Skeletal muscle satellite cell (primary cell): ENCODE measurements around the gene GGT6.

Experiments used
- H3K27me3 ChIP-seq: 2 replicates; pipeline ENCODE4 v1.7.0; 2013; ENCODE audit warnings: low read length; ENCODE audit not compliant: control insufficient read depth, insufficient read depth
- H3K36me3 ChIP-seq: 2 replicates; pipeline ENCODE4 v1.7.0; 2013; ENCODE audit warnings: mild to moderate bottlenecking, control low read depth, low read length; ENCODE audit not compliant: insufficient read depth
- H3K4me1 ChIP-seq: 2 replicates; pipeline ENCODE4 v1.7.0; 2013; ENCODE audit warnings: low read length; ENCODE audit not compliant: control insufficient read depth, insufficient read depth
- H3K4me2 ChIP-seq: 2 replicates; pipeline ENCODE4 v1.7.0; 2013; ENCODE audit warnings: mild to moderate bottlenecking, low read length
- H3K4me3 ChIP-seq: 2 replicates; pipeline ENCODE4 v1.7.0; 2013; ENCODE audit warnings: low read length
- H3K9ac ChIP-seq: 2 replicates; pipeline ENCODE4 v1.7.0; 2013; ENCODE audit warnings: mild to moderate bottlenecking, low read depth, low read length, moderate library complexity
- H3K9me3 ChIP-seq: replicated peaks from 2 replicates; pipeline ENCODE4 v1.7.0; 2013; ENCODE audit warnings: mild to moderate bottlenecking, control low read depth, low read length

The GGT6 gene

DNA sequence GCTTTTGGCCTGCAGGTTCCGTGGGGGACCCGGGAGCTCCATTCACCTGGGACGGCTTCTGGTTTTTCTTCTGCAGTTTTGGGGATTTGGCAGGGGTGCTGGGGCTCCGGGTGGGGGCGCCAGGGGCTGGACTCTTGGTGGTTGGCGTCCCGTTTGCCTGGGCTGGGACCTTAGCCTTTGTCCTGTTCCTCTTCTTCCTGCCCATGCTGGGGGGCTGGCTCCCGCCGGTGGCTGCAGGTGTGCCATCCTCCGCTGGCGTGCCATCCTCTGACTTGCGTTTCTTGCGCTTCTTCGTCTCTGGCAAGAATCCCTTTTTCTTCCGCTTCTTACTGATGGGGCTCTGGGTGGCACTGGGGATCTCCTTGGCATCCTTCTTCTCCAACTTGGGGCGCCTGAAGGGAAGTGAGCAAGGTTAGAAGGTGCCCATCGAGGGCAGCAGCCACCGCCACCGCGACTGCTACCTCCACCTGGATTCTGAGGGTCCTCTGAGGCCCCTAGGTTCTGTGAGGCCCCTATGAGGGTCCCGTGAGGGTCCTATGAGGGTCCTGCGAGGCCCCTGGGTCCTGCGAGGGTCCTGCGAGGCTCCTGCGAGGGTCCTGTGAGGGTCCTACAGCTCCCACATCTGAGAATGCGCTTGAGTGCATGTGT, 20.7 kb downstream of the GGT6 start:
- H3K9ac ChIP-seq: no peak overlapping the region
- H3K4me2 ChIP-seq: no peak overlapping the region
- H3K4me3 ChIP-seq: no peak overlapping the region
- peaks cover under 1% of the 10 kb centered on the region for H3K27me3 ChIP-seq
- H3K9me3 ChIP-seq: no peaks in the 10 kb centered on the region
- H3K4me1 ChIP-seq: no peaks in the 10 kb centered on the region
- peaks cover 48% of the 10 kb centered on the region for H3K36me3 ChIP-seq

DNA sequence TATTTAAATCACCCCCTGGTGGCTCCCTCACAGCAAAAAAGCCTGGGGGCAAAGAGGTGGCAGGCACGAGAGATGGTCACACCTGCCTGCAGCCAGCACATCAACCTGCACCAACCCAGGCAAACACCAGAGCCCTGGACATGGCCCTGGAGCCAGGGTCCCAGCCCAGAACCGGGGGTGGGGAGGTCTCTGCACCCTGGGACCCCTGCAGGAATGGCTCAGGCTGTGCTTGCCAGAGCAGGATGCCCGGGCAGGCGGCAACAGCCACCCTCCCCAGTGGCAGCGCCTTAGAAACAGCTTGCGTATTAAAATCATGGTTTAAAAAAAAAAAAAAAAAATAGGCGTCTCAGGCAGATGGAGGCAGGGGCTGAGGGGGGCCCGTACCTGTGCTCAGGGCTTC, 21.4 kb downstream of the GGT6 start:
- no peak overlapping the region for H3K9ac ChIP-seq
- H3K36me3 ChIP-seq: peaks cover 45% of the 10 kb centered on the region
- no peak overlapping the region for H3K4me3 ChIP-seq
- no peaks in the 10 kb centered on the region for H3K9me3 ChIP-seq
- H3K4me1 ChIP-seq: no peaks in the 10 kb centered on the region
- H3K4me2 ChIP-seq: no peak overlapping the region
- H3K27me3 ChIP-seq: peaks cover 3% of the 10 kb centered on the region

DNA sequence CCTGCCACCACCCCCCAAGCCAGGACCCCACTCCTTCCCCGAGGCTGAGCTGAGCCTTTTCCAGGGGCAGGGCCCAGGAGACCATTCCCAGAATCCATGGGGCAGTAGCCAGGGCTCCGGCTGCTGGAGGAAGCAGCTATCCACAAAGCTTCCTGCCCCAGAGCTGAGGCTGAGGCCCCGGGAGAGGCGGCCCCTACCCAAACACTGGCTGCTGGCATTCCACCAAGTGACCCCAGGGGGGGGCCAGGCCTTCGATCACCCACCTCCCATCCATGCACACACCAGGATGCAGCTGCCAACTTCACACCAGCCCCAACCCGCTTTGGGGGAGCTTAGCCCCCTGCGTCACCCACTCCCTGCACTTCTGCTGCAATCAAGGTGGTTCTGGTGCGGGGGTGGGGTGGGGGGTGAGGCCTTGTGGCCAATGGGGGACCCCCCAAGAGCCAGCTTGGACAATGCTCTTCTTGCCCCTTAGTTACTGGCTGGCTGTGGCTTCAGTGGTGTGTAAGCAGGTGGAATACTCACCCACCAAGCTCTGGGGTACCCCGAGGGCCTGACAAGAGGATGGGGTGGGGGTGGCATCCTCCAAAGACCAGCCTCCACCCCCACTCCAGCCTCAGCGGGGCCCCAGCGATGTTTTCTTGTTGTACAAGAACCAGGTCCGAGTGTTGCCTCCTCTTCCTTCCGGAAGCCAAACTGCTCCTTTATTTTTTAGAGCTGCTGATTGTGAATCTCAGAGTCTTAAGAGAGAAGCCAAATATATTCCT, 22.0 kb downstream of the GGT6 start:
- H3K9ac ChIP-seq: no peak overlapping the region
- peaks cover 45% of the 10 kb centered on the region for H3K36me3 ChIP-seq
- no peaks in the 10 kb centered on the region for H3K9me3 ChIP-seq
- no peak overlapping the region for H3K4me2 ChIP-seq
- H3K4me1 ChIP-seq: no peaks in the 10 kb centered on the region
- H3K4me3 ChIP-seq: no peak overlapping the region
- H3K27me3 ChIP-seq: peaks cover 8% of the 10 kb centered on the region

DNA sequence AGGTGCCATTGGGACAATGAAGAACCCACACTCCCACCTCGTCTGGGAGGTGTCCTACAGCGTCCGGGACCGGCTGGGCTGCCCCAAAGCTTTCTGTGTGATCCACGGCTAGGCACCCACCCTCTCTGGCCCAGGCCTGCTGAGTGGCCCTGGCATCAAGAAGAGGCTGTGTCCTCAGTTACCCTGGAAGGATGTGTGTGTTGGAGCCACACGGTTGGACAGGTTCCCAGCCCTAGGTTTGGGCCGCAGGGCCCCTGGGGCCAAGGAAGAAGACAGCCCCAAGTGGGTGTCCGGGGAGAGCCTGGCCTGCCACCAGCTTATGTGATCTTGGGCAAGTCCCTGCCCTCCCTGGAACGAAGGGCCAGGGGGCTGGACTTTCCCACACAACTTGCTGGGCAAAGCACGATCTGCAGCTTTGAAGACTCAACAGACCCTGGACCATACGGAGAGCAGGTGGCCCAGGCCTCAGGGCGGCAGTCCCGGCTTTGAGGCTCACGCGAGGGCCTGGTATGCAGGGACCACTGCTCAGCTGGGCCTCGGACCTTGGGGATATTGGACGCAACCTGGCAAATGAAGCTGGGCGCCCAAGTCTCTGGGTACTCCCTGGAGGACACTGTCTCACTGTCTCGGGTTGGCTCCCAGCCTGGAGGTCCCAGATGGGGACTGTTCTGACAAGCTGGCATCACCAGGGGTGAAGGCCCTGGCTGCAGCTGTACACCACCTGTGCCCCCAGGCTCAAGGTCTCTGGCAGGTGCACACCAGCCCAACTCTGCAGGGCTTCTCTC, 22.7 kb downstream of the GGT6 start:
- Histone ChIP-seq H3K9me3 (no peaks in the 10 kb centered on the region), H3K4me1 (no peaks in the 10 kb centered on the region), H3K4me3 (no peak overlapping the region), H3K27me3 (peaks cover 12% of the 10 kb centered on the region), H3K9ac (no peak overlapping the region), H3K4me2 (no peak overlapping the region), H3K36me3 (peaks cover 42% of the 10 kb centered on the region)

DNA sequence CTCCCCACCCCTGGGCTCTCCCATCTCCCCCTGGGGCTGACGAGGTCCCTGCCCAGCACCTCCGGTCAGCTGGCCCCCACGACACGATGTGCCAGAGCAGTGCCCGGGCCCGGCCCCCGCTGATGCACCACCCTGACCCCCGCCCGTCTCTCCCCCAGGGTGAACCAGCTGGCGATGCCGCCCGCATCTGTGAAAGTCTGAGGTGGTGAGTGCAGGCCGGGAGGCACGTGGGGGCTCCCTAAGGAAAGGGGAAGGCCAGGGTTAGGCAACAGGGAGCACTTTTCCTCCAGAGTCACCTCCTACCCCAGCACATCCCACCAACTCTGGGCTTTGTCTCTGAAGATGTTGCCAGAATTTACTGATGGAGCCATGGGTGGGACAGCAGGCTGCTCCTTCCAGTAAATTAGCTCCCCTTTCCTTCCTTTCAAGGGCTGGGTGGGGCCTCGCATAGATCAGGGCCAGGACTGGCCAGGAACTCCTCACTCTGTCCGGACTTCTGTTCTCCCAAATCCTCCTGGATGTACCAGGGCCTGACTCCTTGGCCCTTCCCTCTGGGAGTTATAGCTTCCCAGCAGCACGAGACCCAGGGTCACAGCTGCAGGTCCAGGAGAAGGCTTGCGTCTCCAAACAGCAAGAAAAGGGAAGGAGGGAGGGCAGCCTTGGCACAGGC, 23.5 kb downstream of the GGT6 start:
- H3K4me3 ChIP-seq: no peak overlapping the region
- H3K27me3 ChIP-seq: peaks cover 16% of the 10 kb centered on the region
- peaks cover 35% of the 10 kb centered on the region for H3K36me3 ChIP-seq
- no peak overlapping the region for H3K4me2 ChIP-seq
- H3K9ac ChIP-seq: no peak overlapping the region
- no peaks in the 10 kb centered on the region for H3K9me3 ChIP-seq
- no peaks in the 10 kb centered on the region for H3K4me1 ChIP-seq

DNA sequence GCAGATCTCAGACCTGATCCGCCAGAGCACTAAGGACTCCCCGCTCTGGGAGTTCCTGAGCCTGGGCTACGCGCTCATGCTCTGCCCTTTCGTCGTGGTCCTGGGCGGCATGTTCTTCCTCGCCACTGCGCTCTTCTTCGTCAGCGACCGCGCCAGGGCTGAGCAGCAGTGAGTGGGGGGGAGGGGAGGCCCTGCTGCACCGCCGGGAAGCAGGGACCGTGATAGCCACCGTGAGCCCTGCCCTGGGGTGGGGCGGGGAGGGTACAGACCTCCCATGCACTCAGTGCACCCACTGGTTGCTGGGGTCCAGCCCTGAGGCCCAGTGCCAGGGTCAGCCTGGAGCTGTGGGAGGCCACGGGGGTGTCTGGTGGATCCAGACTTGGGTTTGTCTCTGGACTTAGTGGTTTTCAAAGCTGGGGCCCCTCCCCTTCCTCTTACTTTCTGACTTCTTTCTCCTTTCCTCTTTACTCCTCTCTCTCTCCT, 24.1 kb downstream of the GGT6 start:
- no peaks in the 10 kb centered on the region for H3K9me3 ChIP-seq
- H3K9ac ChIP-seq: no peak overlapping the region
- no peak overlapping the region for H3K4me2 ChIP-seq
- no peaks in the 10 kb centered on the region for H3K4me1 ChIP-seq
- H3K27me3 ChIP-seq: peaks cover 17% of the 10 kb centered on the region
- no peak overlapping the region for H3K4me3 ChIP-seq
- peaks cover 29% of the 10 kb centered on the region for H3K36me3 ChIP-seq

DNA sequence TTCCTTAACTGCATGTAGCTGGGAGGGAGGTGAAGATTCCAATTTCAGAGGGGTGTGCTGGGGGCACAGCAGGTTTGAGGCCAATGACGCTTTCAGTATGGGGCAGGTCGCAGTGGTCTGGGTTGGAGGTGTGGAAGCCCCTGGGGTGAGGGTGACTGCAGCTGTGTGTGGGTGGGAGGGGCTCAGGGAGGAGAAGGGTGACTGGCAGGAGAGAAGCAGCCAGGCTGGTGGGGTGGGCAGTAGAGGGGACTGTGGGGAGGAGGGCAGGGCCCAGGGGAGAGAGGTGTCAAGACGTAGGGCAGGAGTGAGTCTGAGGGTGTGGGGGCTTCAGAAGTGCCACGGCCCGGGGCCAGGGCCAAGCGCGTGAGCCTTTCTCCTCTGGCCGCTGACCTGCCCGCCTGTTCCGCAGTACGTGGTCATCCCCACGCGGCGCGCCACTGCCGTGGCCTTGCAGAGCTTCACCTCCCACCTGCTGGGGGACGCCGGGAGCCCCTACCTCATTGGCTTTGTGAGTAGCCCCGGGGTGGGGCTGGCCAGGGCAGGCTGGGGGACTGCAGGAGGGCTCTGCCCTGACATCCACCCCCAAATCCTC, 24.6 kb downstream of the GGT6 start:
- H3K4me3 ChIP-seq: no peak overlapping the region
- H3K36me3 ChIP-seq: peaks cover 25% of the 10 kb centered on the region
- no peak overlapping the region for H3K4me2 ChIP-seq
- no peak overlapping the region for H3K9ac ChIP-seq
- peaks cover 23% of the 10 kb centered on the region for H3K27me3 ChIP-seq
- H3K4me1 ChIP-seq: no peaks in the 10 kb centered on the region
- no peaks in the 10 kb centered on the region for H3K9me3 ChIP-seq

DNA sequence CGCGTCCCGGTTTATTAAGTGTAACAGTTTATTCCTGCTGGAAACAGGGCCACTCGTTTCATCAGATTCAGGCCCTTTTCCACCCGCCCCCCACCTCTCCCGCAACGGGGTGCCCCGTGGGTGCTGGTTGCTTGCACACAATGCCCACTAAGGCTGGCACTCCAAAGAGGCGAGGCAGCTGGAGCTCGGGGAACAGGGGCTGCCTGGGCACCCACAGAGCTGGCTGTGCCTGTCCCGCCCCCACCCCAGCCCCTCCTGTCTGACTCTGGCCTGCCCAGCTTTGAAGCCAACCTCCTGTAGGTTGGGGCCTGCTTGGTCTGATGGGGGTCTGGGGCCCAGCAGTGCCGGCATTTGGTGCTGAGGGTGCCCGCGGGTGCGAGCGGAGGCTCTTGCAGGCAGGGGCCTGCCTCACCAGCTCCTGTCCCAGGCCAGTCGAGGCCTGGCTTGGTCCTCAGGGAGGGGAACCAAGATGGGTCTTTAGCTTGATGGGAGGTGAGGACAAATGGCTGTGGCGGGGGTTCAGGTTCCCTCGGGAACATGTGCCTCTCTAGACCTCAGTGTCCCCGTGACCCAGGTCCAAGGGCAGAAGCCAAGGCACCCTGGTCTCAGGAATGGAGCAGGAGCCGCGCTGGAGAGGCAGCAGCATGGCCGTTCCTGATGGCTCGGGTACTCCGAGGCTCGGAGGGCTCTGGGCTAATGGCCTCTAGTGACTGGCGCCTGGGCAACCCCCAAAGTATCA, 25.3 kb downstream of the GGT6 start:
- peaks cover 19% of the 10 kb centered on the region for H3K36me3 ChIP-seq
- H3K9ac ChIP-seq: no peak overlapping the region
- H3K4me2 ChIP-seq: no peak overlapping the region
- H3K4me3 ChIP-seq: no peak overlapping the region
- peaks cover 29% of the 10 kb centered on the region for H3K27me3 ChIP-seq
- no peaks in the 10 kb centered on the region for H3K4me1 ChIP-seq
- no peaks in the 10 kb centered on the region for H3K9me3 ChIP-seq

DNA sequence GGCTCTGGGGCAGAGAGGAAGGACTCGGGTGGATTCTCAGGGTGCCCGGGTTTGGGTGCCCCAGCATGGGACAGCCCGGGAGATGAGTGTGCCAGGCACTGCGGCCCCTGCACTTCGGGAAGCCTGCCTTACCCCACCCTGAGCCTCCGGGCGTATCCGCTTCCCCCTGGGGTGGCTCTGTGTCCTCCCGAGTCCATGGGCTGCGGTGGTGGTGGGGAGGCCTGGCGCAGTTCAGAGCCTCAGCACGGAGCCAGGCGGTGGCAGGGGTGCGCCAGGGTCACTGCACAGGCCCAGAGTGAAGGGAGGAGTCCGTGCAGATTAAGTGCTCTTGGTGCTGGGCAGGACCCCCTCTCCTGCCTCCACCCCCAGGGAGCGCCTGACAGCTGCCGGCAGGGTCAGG, 25.9 kb downstream of the GGT6 start:
- peaks cover 13% of the 10 kb centered on the region for H3K36me3 ChIP-seq
- no peak overlapping the region for H3K4me3 ChIP-seq
- peaks cover 34% of the 10 kb centered on the region for H3K27me3 ChIP-seq
- H3K4me2 ChIP-seq: no peak overlapping the region
- H3K9ac ChIP-seq: no peak overlapping the region
- no peaks in the 10 kb centered on the region for H3K4me1 ChIP-seq
- no peaks in the 10 kb centered on the region for H3K9me3 ChIP-seq

DNA sequence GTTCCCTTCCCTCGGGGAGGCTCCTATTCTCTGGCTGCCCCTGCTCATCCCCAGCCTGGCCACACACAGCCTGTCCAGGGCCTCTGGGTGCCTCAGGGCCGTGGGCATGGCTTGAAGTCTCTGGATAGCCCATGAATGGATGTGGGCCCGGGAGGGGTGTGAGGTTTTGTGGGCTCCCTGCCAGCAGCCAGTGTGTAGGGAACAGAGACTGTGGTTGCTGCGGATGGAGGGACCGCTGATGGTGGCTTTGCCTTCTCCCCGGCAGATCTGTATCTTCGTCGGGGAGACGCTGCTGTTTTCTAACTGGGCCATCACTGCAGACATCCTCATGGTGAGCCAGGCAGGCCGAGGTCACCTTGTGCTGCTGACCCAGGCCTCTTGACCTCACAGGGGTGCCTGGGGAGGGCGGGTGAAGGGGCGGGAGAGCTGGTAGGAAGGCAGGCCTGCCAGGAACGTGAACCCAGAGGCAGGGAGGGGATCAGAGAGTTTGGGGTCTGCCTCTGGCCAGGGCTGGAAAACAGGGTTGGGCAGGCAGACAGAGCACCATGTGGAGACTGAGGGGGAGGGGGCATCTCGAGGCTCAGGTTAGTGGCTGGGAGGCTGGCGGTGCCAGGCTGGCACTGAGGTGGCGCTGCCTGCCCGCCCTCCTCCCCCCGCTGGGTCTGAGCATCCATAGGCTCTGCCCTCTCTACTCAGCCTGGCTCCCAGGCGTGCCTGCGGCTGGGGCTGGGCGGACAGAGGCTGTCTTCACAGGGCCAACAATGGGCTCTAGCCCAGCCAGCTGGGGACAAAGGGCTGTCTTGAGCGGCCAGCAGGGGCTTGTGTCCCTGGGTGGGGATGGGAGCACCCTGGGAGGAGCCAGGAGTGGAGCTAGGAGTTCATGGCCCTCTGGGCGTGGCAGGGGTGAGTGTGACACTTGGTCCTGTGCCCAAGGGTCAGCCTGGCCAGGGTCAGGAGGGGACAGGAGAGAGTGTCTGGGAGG, 26.6 kb downstream of the GGT6 start:
- H3K4me1 ChIP-seq: no peaks in the 10 kb centered on the region
- H3K36me3 ChIP-seq: peaks cover 6% of the 10 kb centered on the region
- peaks cover 35% of the 10 kb centered on the region for H3K27me3 ChIP-seq
- no peak overlapping the region for H3K4me3 ChIP-seq
- H3K4me2 ChIP-seq: no peak overlapping the region
- no peak overlapping the region for H3K9ac ChIP-seq
- no peaks in the 10 kb centered on the region for H3K9me3 ChIP-seq
